A549 treated with CpdA at 1 μM for 4 hours (cell line): Measurements from ENCODE around the gene LENG9. TPM values are rescaled to one million over a fixed set of nuclear protein-coding genes. Genes with fewer than 3 reads are reported as not detected.

Source experiments
- total RNA-seq: library from RNA; stranded (reverse); fragments of 200-300 nt; extraction: Qiagen RNA extraction; gene quantifications from 5 replicates; pipeline ENCODE4 v1.2.3, GENCODE V29; 2022; ENCODE audit warnings: low read depth

The LENG9 gene
- 4.6 to 7.5 TPM (median 6.5 TPM) in 5 replicates for total RNA-seq

GRCh38 chr19:54463531-54464043 lies at the start of gene LENG9:
Gene LENG9 (minus strand): TSS chr19:54463778. CDS start chr19:54463526, 252 bp downstream.

DNA sequence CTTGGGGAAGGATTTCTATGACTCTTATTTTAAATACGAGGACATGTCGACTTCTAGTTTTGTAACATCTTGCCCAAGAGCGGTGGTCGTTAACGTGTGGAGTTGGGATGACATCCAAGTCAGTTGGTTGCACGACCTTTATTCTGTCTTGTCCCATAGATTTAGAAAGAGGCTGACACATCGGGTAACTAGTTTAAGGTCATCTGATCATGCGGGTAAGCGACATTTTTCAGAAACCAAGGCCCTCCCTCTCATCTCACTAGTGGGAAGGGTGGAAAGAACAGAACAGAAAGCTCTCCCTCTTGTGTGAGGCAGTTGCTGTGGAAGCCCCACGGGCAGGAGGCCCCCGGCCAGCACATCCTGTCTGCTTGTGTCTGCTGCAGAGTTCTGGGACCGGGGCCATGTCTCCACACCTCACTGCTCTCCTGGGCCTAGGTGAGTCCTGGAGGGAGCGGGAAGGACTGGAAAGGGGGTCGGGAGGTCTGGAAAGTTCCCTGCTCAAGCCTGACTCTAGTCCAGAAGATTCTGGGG lies 39.0 kb upstream of the LENG9 start, which contains the start of gene LAIR2:
Gene LAIR2, plus strand, starts transcription at position 314 of the 531 bp plus-strand sequence. Its CDS starts 88 bp downstream, at position 402.

DNA sequence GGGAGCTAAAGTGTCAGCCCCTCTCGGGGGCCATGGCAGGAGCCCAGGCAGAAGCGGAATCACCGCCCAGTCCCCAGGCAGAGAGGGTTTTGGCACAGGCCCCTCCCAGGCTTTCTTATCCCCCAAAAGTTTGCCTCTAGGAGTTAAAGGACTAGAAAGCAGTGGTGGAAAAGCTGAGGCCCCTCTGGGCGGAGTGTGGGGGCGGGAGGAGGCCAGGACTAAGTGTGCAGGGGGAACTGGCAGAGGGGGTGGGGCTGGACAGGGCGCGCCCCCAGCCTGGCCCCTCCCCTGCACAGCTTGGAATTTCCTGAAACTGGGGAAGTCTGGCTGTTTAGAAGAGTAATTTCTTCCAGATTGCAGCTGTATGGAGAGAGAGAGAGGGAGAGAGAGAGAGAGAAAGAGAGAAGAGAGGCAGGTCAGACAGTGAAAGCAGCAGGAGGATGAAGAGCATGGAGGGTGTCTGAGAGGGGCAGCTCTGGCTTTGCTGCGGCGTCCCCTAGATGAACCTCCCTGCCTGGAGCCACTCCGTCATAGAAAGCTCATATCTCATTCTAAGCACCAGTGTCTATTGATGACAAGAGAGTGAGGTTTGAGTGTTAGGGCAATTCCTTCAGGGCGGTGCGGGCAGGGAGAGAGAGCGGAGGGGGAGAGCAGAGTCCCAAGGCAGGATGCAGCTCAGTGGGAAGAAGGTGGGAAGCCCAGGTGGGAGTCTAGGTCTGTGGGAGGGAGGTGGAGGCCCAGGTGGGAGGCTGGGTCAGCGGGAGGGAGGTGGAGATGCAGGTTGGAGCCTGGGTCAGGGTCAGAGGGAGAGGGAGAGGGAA lies 9.7 kb upstream of the LENG9 start, which contains the start of gene CDC42EP5:
Gene CDC42EP5, minus strand, starts transcription at position 226 of the 821 bp plus-strand sequence. CDS start 7,749 bp downstream, outside the sequence.

GRCh38 chr19:54448774-54449700 lies 14.5 kb downstream of the LENG9 start, which contains the start of gene LENG8:
Gene LENG8 (plus strand): TSS chr19:54449199. CDS start chr19:54451345, 2,146 bp downstream.

DNA sequence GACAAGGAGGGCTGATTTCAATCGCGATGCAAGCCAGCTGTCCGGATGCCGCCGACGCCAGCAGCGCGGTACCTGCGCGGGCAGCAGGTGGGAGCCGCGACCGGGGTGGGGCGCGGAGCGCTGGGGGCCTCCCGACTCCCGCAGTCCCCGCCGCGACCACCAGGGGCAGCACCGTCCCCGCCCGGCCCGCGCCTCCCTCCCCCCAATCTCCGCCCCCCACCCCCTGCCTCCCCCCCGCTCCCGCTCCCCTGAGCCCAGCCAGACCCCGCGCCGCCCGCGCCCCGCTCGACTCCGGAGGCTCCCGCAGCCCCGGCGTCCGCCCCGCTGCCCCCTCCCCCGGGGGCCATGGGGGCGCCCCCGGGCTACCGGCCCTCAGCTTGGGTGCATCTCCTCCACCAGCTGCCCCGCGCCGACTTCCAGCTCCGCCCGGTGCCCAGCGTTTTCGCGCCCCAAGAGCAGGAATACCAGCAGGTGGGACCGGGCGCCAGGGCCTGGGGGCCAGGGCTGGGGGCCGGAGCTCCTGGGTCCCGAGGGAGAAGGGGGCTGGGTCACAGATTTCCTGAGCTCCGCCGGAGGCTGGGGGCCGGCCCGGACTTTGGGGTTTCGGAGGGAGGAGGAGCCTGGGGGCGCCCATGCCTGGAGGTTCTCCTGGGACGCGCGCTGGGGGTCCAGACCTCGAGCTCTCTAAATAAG lies 48.2 kb downstream of the LENG9 start, which contains the start of gene TTYH1:
Gene TTYH1, plus strand, starts transcription at position 257 of the 693 bp plus-strand sequence. Its CDS starts 89 bp downstream, at position 346.

Other genes with a start within 250 kb of the LENG9 start
- gene LILRB3, start 240.8 kb downstream of the LENG9 start, total RNA-seq: 0.05 to 0.11 TPM (median 0.06 TPM) in 3 of 5 replicates, not detected in the others
- 0.03 to 0.07 TPM in 2 of 5 replicates, not detected in the others for gene LILRA6, start 221.0 kb downstream of the LENG9 start, total RNA-seq
- gene LILRB5, start 206.5 kb downstream of the LENG9 start, total RNA-seq: 0.03 to 0.06 TPM in 2 of 5 replicates, not detected in the others
- gene LILRB2, start 182.7 kb downstream of the LENG9 start, total RNA-seq: 0.14 TPM in 1 of 5 replicates, not detected in the others
- gene LILRA5, start 150.6 kb downstream of the LENG9 start, total RNA-seq: not detected in 5 replicates
- not detected in 5 replicates for gene LILRA4, start 124.6 kb downstream of the LENG9 start, total RNA-seq
- gene LAIR1, start 98.8 kb downstream of the LENG9 start, total RNA-seq: 0.08 to 0.12 TPM in 2 of 5 replicates, not detected in the others
- 0.10 TPM in 1 of 5 replicates, not detected in the others for gene TTYH1, start 48.3 kb downstream of the LENG9 start, total RNA-seq
- 85.8 to 138 TPM (median 96.4 TPM) in 5 replicates for gene LENG8, start 14.6 kb downstream of the LENG9 start, total RNA-seq
- gene CDC42EP5, start 9.5 kb upstream of the LENG9 start, total RNA-seq: not detected in 5 replicates
- not detected in 5 replicates for gene LAIR2, start 39.1 kb upstream of the LENG9 start, total RNA-seq
- not detected in 5 replicates for gene LILRA2, start 110.0 kb upstream of the LENG9 start, total RNA-seq
- not detected in 5 replicates for gene LILRA1, start 129.9 kb upstream of the LENG9 start, total RNA-seq
- gene LILRB1, start 166.7 kb upstream of the LENG9 start, total RNA-seq: 0.02 TPM in 1 of 5 replicates, not detected in the others
- gene LILRB4, start 199.2 kb upstream of the LENG9 start, total RNA-seq: 0.07 TPM in 1 of 5 replicates, not detected in the others